ENCODE measurements around the gene TEX9. TPM values are rescaled to one million over a fixed set of nuclear protein-coding genes. Genes with fewer than 3 reads are reported as not detected.
A peak's percentile ranks its signal among the peaks of the same experiment; 100 is the strongest.
"Not testable (repeated sequence)": the region's sequence is repeated elsewhere in the genome, so short reads cannot be mapped to it uniquely, and the experiment has no call there.

The TEX9 gene
- polyA plus RNA-seq, 1 donor: 8.4 TPM

DNA sequence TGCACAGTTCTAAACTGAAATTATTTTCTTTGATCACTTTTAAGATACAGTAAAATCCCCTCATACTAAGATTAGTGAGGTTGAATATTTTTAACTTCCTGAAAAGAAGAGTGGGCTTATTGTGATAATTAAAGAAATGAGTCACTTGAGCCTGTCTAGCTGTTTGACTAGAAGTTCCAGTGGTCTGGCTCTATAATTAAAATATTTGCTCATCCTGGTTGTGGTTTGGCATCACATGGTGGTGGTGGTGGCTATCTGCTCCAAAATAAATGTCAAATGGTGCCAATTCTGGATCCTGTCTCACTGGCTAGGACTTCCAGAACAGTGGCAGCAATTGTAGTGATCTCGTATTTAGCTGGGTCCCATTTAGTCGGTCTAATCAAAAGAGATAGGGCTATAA, 8.6 kb upstream of the TEX9 start:
- WGBS (ENCODE audit: insufficient coverage, low lambda C conversion rate): no CpG with 5 or more reads among the region's 2 CpGs

DNA sequence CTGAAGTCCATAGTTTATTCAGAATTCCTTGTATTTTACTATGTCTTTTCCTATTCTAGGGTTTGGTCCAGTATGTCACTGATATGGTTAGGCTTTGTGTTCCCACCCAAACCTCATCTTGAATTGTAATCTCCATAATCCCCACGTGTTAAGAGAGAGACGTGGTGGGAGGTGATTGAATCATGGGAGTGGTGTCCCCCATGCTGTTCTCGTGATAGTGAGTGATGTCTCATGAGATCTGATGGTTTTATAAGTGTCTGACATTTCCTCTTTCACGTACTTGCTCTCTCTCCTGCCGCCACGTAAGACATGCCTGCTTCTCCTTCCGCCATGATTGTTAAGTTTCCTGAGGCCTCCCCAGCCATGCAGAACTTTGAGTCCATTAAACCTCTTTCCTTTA, 6.6 kb upstream of the TEX9 start:
- Histone ChIP-seq H3K9me3 (ENCODE audit: control insufficient read depth, low read depth, low read length) (no peaks in the 10 kb centered on the region), H3K27me3 (ENCODE audit: control insufficient read depth, insufficient read depth, low read length) (peaks cover 4% of the 10 kb centered on the region), H3K36me3 (ENCODE audit: control insufficient read depth, insufficient read depth, low read length) (no peaks in the 10 kb centered on the region), H3K27ac (ENCODE audit: low read length) (no peak overlapping the region), H3K4me1 (ENCODE audit: control insufficient read depth, insufficient read depth, low read length) (no peaks in the 10 kb centered on the region), H3K4me3 (ENCODE audit: low read length) (no peak overlapping the region)
- no peak for DNase-seq
- WGBS (ENCODE audit: insufficient coverage, low lambda C conversion rate): 85% methylated on average over 4 of the region's 7 CpGs

More for the DNA sequence above, 8.6 kb upstream of the TEX9 start:
- no peaks in the 10 kb centered on the region for H3K36me3 ChIP-seq (ENCODE audit: control insufficient read depth, insufficient read depth, low read length)
- H3K27ac ChIP-seq (ENCODE audit: low read length): no peak overlapping the region
- peaks cover 3% of the 10 kb centered on the region for H3K27me3 ChIP-seq (ENCODE audit: control insufficient read depth, insufficient read depth, low read length)
- no peaks in the 10 kb centered on the region for H3K9me3 ChIP-seq (ENCODE audit: control insufficient read depth, low read depth, low read length)
- H3K4me1 ChIP-seq (ENCODE audit: control insufficient read depth, insufficient read depth, low read length): no peaks in the 10 kb centered on the region
- DNase-seq: no peak
- H3K4me3 ChIP-seq (ENCODE audit: low read length): no peak overlapping the region

DNA sequence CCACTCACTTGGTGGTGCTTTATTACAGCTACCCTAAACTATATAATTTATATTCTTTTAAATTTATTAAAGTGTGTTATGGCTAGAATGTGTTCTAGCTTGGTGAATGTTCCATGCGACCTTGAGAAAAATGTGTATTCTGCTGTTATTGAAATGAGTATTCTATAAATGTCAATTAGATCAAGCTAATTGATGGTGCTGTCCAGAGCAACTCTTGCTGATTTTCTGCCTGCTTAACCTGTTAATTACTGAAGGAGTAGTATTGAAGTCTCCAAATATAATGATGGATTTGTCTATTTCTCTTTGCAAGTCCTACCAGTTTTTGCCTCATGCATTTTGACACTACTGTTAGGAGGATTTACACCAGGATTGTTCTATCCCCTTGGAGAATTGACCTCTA, 3.2 kb upstream of the TEX9 start:
- no CpG with 5 or more reads among the region's 1 CpG for WGBS (ENCODE audit: insufficient coverage, low lambda C conversion rate)
- Histone ChIP-seq H3K4me1 (ENCODE audit: control insufficient read depth, insufficient read depth, low read length) (no peaks in the 10 kb centered on the region), H3K9me3 (ENCODE audit: control insufficient read depth, low read depth, low read length) (no peaks in the 10 kb centered on the region), H3K36me3 (ENCODE audit: control insufficient read depth, insufficient read depth, low read length) (no peaks in the 10 kb centered on the region), H3K27me3 (ENCODE audit: control insufficient read depth, insufficient read depth, low read length) (peaks cover 4% of the 10 kb centered on the region), H3K4me3 (ENCODE audit: low read length) (no peak overlapping the region), H3K27ac (ENCODE audit: low read length) (no peak overlapping the region)
- no peak for DNase-seq

DNA sequence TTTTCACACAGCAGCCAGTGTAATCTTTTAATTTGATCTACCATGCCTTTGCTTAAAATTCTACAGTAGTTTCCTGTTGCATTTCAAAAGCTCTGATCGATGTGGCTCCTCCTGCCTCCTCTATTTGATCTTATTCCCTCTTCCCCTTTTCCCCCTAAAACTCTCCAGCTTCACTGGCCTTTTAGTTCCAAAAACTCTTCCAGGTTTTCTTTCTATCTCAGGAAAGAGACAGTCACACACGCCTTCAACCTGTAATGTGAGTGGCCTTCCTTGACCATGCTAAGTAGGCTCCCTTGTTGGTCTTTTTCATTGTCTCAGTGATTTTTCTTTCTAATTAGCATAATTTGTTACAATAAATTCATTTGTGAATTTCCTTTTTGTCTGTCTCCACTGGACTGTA, 985 bp downstream of the TEX9 start:
- 30% methylated on average over 1 of the region's 2 CpGs for WGBS (ENCODE audit: insufficient coverage, low lambda C conversion rate)
- H3K9me3 ChIP-seq (ENCODE audit: control insufficient read depth, low read depth, low read length): no peaks in the 10 kb centered on the region
- H3K4me1 ChIP-seq (ENCODE audit: control insufficient read depth, insufficient read depth, low read length): no peaks in the 10 kb centered on the region
- peaks cover 2% of the 10 kb centered on the region for H3K27me3 ChIP-seq (ENCODE audit: control insufficient read depth, insufficient read depth, low read length)
- no peak overlapping the region for H3K27ac ChIP-seq (ENCODE audit: low read length)
- H3K36me3 ChIP-seq (ENCODE audit: control insufficient read depth, insufficient read depth, low read length): no peaks in the 10 kb centered on the region
- peak overlapping the region; percentile 66 for H3K4me3 ChIP-seq (ENCODE audit: low read length)
- peak in 1 of 2 donors; percentile 7 for DNase-seq

DNA sequence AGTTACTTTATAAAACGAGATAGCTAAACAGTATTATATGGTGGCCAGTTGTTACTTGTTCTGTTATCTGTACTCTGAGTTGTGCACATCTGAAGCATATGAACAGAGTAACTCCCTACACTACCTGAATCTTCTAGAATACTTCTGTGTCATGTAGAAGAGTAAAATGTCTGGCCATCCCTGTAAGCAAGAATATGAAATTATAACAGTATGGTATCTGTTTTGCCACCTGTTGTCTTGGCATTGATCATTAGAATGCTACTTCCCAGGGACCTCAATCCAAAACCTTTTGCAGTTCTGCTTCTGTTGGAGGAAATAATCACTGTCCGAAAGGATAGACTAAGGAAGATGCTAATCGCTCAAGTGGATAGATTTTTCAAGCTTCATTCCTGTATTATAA, 1.9 kb downstream of the TEX9 start:
- no peaks in the 10 kb centered on the region for H3K4me1 ChIP-seq (ENCODE audit: control insufficient read depth, insufficient read depth, low read length)
- H3K36me3 ChIP-seq (ENCODE audit: control insufficient read depth, insufficient read depth, low read length): no peaks in the 10 kb centered on the region
- no peak overlapping the region for H3K27ac ChIP-seq (ENCODE audit: low read length)
- H3K27me3 ChIP-seq (ENCODE audit: control insufficient read depth, insufficient read depth, low read length): no peaks in the 10 kb centered on the region
- H3K9me3 ChIP-seq (ENCODE audit: control insufficient read depth, low read depth, low read length): no peaks in the 10 kb centered on the region
- no peak overlapping the region for H3K4me3 ChIP-seq (ENCODE audit: low read length)
- no peak for DNase-seq
- WGBS (ENCODE audit: insufficient coverage, low lambda C conversion rate): 100% methylated on average over 2 of the region's 3 CpGs

DNA sequence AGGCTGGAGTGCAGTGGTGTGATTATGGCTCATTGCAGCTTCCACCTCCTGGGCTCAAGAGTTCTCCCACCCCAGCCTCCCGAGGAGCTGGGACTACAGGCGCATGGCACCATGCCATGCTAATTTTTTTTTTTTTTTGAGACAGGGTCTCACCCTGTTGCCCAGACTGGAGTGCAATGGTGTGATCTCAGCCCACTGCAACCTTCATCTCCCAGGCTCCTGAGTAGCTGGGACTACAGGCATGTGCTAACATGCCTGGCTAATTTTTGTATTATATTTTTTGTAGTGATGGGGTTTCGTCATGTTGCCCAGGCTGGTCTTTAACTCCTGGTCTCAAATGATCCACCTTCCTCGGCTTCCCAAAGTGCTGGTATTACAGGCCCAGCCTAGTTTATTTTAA, 4.0 kb downstream of the TEX9 start:
- Histone ChIP-seq H3K4me1 (ENCODE audit: control insufficient read depth, insufficient read depth, low read length) (no peaks in the 10 kb centered on the region), H3K4me3 (ENCODE audit: low read length) (no peak overlapping the region), H3K27me3 (ENCODE audit: control insufficient read depth, insufficient read depth, low read length) (no peaks in the 10 kb centered on the region), H3K9me3 (ENCODE audit: control insufficient read depth, low read depth, low read length) (no peaks in the 10 kb centered on the region), H3K27ac (ENCODE audit: low read length) (no peak overlapping the region), H3K36me3 (ENCODE audit: control insufficient read depth, insufficient read depth, low read length) (no peaks in the 10 kb centered on the region)
- no peak for DNase-seq
- 100% methylated on average over 1 of the region's 4 CpGs for WGBS (ENCODE audit: insufficient coverage, low lambda C conversion rate)

DNA sequence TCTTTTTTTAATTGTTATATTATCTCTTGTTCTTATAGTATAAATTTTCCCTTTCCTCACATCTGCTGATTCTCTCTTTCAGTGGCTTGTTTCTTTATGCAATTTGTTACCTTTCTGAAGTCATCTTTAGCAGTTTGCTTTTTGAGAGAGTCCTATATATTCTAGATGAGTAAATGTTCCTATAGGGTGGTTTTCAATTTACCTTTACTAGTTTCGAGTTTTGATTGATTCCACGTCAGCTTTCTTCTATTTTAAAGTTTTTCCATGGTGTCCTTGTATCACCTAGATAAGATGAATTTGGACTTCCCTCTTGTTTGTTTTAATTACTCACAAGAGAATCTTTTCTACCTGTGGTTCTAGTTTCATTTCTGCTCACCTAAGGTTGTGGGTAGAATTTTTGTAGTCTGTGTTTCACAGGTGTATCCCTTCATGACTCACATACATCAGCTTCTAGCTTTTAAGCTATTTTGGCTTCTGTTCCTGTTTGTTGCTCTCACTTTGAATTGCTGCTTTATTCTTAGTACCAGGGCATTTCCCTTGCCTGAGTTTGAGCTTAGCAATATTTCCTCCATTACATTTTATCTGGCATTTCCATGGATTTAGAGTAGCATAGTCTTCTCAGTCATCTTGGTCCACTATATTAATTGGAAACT, 6.4 kb downstream of the TEX9 start:
- no peak overlapping the region for H3K27ac ChIP-seq (ENCODE audit: low read length)
- 63% methylated on average over 2 of the region's 2 CpGs for WGBS (ENCODE audit: insufficient coverage, low lambda C conversion rate)
- DNase-seq: peak in 1 of 2 donors; percentile 4

DNA sequence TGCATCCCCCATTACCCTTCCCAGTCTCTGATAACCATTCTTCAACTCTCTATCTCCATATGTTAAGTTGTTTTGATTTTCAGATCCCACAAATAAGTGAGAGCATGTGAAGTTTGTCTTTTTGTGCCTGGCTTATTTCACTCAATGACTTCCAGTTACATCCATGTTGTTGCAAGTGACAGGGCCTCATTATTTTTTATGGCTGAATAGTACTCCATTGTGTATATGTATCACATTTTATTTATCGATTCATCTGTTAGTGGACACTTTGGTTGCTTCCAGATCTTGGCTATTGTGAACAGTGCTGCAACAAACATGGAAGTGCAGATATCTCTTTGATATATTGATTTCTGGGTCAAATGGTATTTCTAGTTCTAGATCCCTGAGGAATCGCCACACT, 9.5 kb downstream of the TEX9 start:
- DNase-seq; H3K4me1 ChIP-seq (ENCODE audit: control insufficient read depth, insufficient read depth, low read length); H3K4me3 ChIP-seq (ENCODE audit: low read length); H3K9me3 ChIP-seq (ENCODE audit: control insufficient read depth, low read depth, low read length); H3K36me3 ChIP-seq (ENCODE audit: control insufficient read depth, insufficient read depth, low read length); H3K27me3 ChIP-seq (ENCODE audit: control insufficient read depth, insufficient read depth, low read length); H3K27ac ChIP-seq (ENCODE audit: low read length): not testable (repeated sequence)
- no CpG with 5 or more reads among the region's 2 CpGs for WGBS (ENCODE audit: insufficient coverage, low lambda C conversion rate)

More for the DNA sequence above, 6.4 kb downstream of the TEX9 start:
- H3K27me3 ChIP-seq (ENCODE audit: control insufficient read depth, insufficient read depth, low read length): no peaks in the 10 kb centered on the region
- no peak overlapping the region for H3K4me3 ChIP-seq (ENCODE audit: low read length)
- no peaks in the 10 kb centered on the region for H3K36me3 ChIP-seq (ENCODE audit: control insufficient read depth, insufficient read depth, low read length)
- H3K9me3 ChIP-seq (ENCODE audit: control insufficient read depth, low read depth, low read length): no peaks in the 10 kb centered on the region
- no peaks in the 10 kb centered on the region for H3K4me1 ChIP-seq (ENCODE audit: control insufficient read depth, insufficient read depth, low read length)

DNA sequence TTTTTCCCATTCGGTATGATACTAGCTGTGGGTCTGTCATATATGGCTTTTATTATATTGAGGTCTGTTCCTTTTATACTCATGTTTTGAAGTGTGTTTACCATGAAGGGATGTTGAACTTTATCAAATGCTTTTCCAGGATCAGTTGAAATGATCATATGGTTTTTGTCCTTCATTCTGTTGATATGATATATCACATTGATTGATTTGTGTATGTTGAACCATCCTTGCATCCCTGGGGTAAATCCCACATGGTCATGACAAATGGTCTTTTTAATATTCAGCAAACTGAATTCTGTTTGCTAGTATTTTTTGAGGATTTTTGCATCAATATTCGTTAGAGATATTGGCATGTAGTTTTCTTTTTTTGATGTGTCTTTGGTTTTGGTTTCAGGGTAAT, 12.6 kb downstream of the TEX9 start:
- 100% methylated on average over 1 of the region's 2 CpGs for WGBS (ENCODE audit: insufficient coverage, low lambda C conversion rate)
- not testable (repeated sequence) for H3K9me3 ChIP-seq (ENCODE audit: control insufficient read depth, low read depth, low read length); H3K27ac ChIP-seq (ENCODE audit: low read length); H3K36me3 ChIP-seq (ENCODE audit: control insufficient read depth, insufficient read depth, low read length); DNase-seq; H3K27me3 ChIP-seq (ENCODE audit: control insufficient read depth, insufficient read depth, low read length); H3K4me1 ChIP-seq (ENCODE audit: control insufficient read depth, insufficient read depth, low read length); H3K4me3 ChIP-seq (ENCODE audit: low read length)

DNA sequence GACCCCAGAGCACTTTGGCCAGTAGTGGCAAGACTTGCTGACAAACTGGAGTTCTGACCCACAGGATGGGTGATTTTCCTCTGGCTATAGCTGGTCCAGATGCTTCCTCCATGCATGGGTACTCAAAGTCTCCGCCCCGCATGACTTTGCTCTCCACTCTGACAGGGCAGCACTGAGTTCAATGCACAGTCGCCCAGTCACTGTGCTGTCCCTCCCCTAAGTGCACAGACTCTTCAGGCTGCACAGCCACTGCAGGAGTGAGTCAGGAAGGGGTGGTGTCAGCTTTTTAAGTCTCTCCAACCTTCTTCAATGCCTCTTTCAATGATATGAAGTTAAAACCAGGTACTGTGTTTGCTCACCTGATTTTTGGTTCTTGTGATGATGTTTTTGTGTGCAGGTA, 17.8 kb downstream of the TEX9 start:
- WGBS (ENCODE audit: insufficient coverage, low lambda C conversion rate): no CpG with 5 or more reads among the region's 3 CpGs
- H3K27me3 ChIP-seq (ENCODE audit: control insufficient read depth, insufficient read depth, low read length): no peaks in the 10 kb centered on the region
- H3K36me3 ChIP-seq (ENCODE audit: control insufficient read depth, insufficient read depth, low read length): no peaks in the 10 kb centered on the region
- no peaks in the 10 kb centered on the region for H3K4me1 ChIP-seq (ENCODE audit: control insufficient read depth, insufficient read depth, low read length)
- DNase-seq: no peak
- no peak overlapping the region for H3K4me3 ChIP-seq (ENCODE audit: low read length)
- no peak overlapping the region for H3K27ac ChIP-seq (ENCODE audit: low read length)
- H3K9me3 ChIP-seq (ENCODE audit: control insufficient read depth, low read depth, low read length): peaks cover 7% of the 10 kb centered on the region

DNA sequence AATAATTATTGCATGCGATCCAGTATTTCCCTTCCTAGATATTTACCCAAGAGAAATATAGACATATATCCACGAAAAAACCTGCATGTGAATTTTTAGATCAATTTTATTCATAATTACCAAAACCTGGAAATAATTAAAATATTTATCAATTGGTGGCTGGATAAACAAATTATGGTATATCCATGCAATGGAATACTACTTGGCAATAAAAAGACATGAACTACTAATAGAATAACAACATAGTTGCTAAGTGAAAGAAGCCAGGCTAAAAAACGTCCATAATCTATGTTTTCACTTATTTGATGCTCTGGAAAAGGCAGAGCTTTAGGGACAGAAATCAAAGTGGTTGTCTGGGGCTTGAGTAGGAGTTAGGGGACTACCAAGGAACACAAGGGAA, 20.7 kb downstream of the TEX9 start:
- no peak overlapping the region for H3K27ac ChIP-seq (ENCODE audit: low read length)
- H3K27me3 ChIP-seq (ENCODE audit: control insufficient read depth, insufficient read depth, low read length): no peaks in the 10 kb centered on the region
- no peak for DNase-seq
- no CpG with 5 or more reads among the region's 3 CpGs for WGBS (ENCODE audit: insufficient coverage, low lambda C conversion rate)
- no peaks in the 10 kb centered on the region for H3K9me3 ChIP-seq (ENCODE audit: control insufficient read depth, low read depth, low read length)
- H3K4me3 ChIP-seq (ENCODE audit: low read length): no peak overlapping the region
- no peaks in the 10 kb centered on the region for H3K36me3 ChIP-seq (ENCODE audit: control insufficient read depth, insufficient read depth, low read length)
- no peaks in the 10 kb centered on the region for H3K4me1 ChIP-seq (ENCODE audit: control insufficient read depth, insufficient read depth, low read length)

Data from large intestine (tissue), 3 donors.